A549 (cell line): ENCODE measurements around the gene NUP214. TPM values are rescaled to one million over a fixed set of nuclear protein-coding genes. Genes with fewer than 3 reads are reported as not detected.

Experiments
- ATAC-seq, 2 experiments: fragments of 200-7000 bp in 1 of 2; fragments of >200 bp in 1 of 2; cut with Nextera tagmentation in 1 of 2; cut with Tn5 transposase in 1 of 2; 3 replicates each; pipeline versions ENCODE4 v1.8.0 to v1.9.1; 2018 to 2020; ENCODE audit warnings: mild to moderate bottlenecking in 1 of 2, moderate library complexity in 1 of 2
- CTCF ChIA-PET: fragments of 300-600 bp; sonication (Branson Sonifier 250); formaldehyde crosslinking; extraction: SDS; loops from one replicate; lab custom pipeline; 2021; ENCODE audit warnings: antibody characterized with exemption, inconsistent platforms; lab: Yijun Ruan, JAX
- POLR2A ChIA-PET: fragments of 350-600 bp; formaldehyde crosslinking; extraction: SDS; loops from one replicate; lab custom pipeline; 2021; ENCODE audit warnings: antibody characterized with exemption, inconsistent platforms; lab: Yijun Ruan, JAX
- DNase-seq, 2 experiments: peaks; one replicate each; pipeline versions ENCODE4 v3.0.0 to v3.0.0-alpha.2; 2011 to 2016; ENCODE audit warnings: low read depth in 1 of 2, low spot score in 1 of 2
- FAIRE-seq: peaks from 2 replicates; lab custom pipeline; 2011; peaks lifted over from hg19 to GRCh38; lab: Jason Lieb, UNC
- H3K27ac ChIP-seq, 2 experiments: fragments of >200 bp; sonication (Bioruptor Twin); formaldehyde crosslinking; 3 replicates each; pipeline ENCODE4 v1.5.1; 2016 to 2017
- H3K4me1 ChIP-seq: fragments of >200 bp; sonication (Bioruptor Twin); formaldehyde crosslinking; 3 replicates; pipeline ENCODE4 v1.6.1; 2016
- H3K4me2 ChIP-seq: fragments of >200 bp; sonication (Bioruptor Twin); formaldehyde crosslinking; 3 replicates; pipeline ENCODE4 v1.6.1; 2016
- H3K4me3 ChIP-seq: fragments of >200 bp; sonication (Bioruptor Twin); formaldehyde crosslinking; 3 replicates; pipeline ENCODE4 v1.5.1; 2016
- H3K9me3 ChIP-seq: fragments of >200 bp; sonication (Bioruptor Twin); formaldehyde crosslinking; 3 replicates; pipeline ENCODE4 v1.6.1; 2016
- BHLHE40 ChIP-seq: IDR thresholded peaks from 2 replicates; pipeline ENCODE4 v1.6.1; 2012; ENCODE audit warnings: low read depth, low read length, inconsistent platforms
- CBX2 ChIP-seq: fragments of 200-600 bp; sonication (generic); IDR thresholded peaks from 2 replicates; pipeline ENCODE4 v1.6.1; 2016; ENCODE audit warnings: low read depth, mild to moderate bottlenecking, borderline replicate concordance
- CBX8 ChIP-seq: fragments of 200-600 bp; sonication (generic); IDR thresholded peaks from 2 replicates; pipeline ENCODE4 v1.6.1; 2016
- CHD2 ChIP-seq: fragments of 150-350 bp; IDR thresholded peaks from 2 replicates; pipeline ENCODE4 v1.6.1; 2014; ENCODE audit warnings: low read length; ENCODE audit not compliant: partially characterized antibody
- EHMT2 ChIP-seq: fragments of 200-600 bp; sonication (generic); IDR thresholded peaks from 2 replicates; pipeline ENCODE4 v1.6.1; 2016; ENCODE audit warnings: antibody characterized with exemption, low read depth, mild to moderate bottlenecking, moderate library complexity
- FOXS1 ChIP-seq: fragments of 250-450 bp; sonication (Bioruptor Pico); IDR thresholded peaks from 2 replicates; pipeline ENCODE4 v1.5.0; 2020; ENCODE audit warnings: mild to moderate bottlenecking, moderate library complexity
- HDAC2 ChIP-seq: fragments of 200-600 bp; sonication (generic); IDR thresholded peaks from 2 replicates; pipeline ENCODE4 v1.6.1; 2016
- HEYL ChIP-seq: fragments of 250-450 bp; sonication (Bioruptor Pico); IDR thresholded peaks from 2 replicates; pipeline ENCODE4 v1.8.0; 2021; ENCODE audit warnings: mild to moderate bottlenecking, moderate library complexity
- HMGXB4 ChIP-seq: fragments of 250-450 bp; sonication (Bioruptor Pico); IDR thresholded peaks from 2 replicates; pipeline ENCODE4 v1.5.0; 2021; ENCODE audit warnings: mild to moderate bottlenecking, moderate library complexity, borderline replicate concordance
- HOXA7 ChIP-seq: fragments of 250-450 bp; sonication (Bioruptor Pico); IDR thresholded peaks from 2 replicates; pipeline ENCODE4 v1.5.0; 2020; ENCODE audit warnings: mild to moderate bottlenecking, moderate library complexity
- HOXB13 ChIP-seq: fragments of 250-450 bp; sonication (Bioruptor Pico); IDR thresholded peaks from 2 replicates; pipeline ENCODE4 v1.5.0; 2020; ENCODE audit warnings: low read depth, mild to moderate bottlenecking, moderate library complexity
- HOXB5 ChIP-seq: fragments of 250-450 bp; sonication (Bioruptor Pico); IDR thresholded peaks from 2 replicates; pipeline ENCODE4 v1.5.0; 2020; ENCODE audit warnings: mild to moderate bottlenecking, moderate library complexity
- KDM1A ChIP-seq: fragments of 200-600 bp; sonication (generic); IDR thresholded peaks from 2 replicates; pipeline ENCODE4 v1.6.1; 2016; ENCODE audit warnings: low read depth, mild to moderate bottlenecking
- KDM5A ChIP-seq: fragments of 200-600 bp; sonication (generic); IDR thresholded peaks from 2 replicates; pipeline ENCODE4 v1.6.1; 2016; ENCODE audit warnings: antibody characterized with exemption, mild to moderate bottlenecking
- MAFK ChIP-seq: fragments of 450-650 bp; IDR thresholded peaks from 2 replicates; pipeline ENCODE4 v1.6.1; 2014; ENCODE audit not compliant: partially characterized antibody
- MYC ChIP-seq: IDR thresholded peaks from 2 replicates; pipeline ENCODE4 v1.6.1; 2012; ENCODE audit warnings: mild to moderate bottlenecking, inconsistent platforms, low read length, improper control_type of control experiment, borderline replicate concordance
- NFE2L2 ChIP-seq: fragments of 150-350 bp; conservative IDR thresholded peaks from 2 replicates; pipeline ENCODE4 v1.6.1; 2014; ENCODE audit warnings: low read length
- NPAS2 ChIP-seq: fragments of 250-450 bp; sonication (Bioruptor Pico); IDR thresholded peaks from 2 replicates; pipeline ENCODE4 v1.8.0; 2022; ENCODE audit warnings: mild to moderate bottlenecking, moderate library complexity, borderline replicate concordance
- POLR2A ChIP-seq: IDR thresholded peaks from 2 replicates; pipeline ENCODE4 v1.6.1; 2012; ENCODE audit warnings: mild to moderate bottlenecking, low read length
- RAD21 ChIP-seq, 2 experiments: fragments of >200 bp in 1 of 2; sonication (Bioruptor Twin) in 1 of 2; formaldehyde crosslinking in 1 of 2; IDR thresholded peaks in 1 of 2; conservative IDR thresholded peaks in 1 of 2; 2 replicates in 1 of 2; 3 replicates in 1 of 2; pipeline ENCODE4 v1.6.1; 2012 to 2018; ENCODE audit warnings: inconsistent platforms in 1 of 2
- TFCP2L1 ChIP-seq: fragments of 250-450 bp; sonication (Bioruptor Pico); IDR thresholded peaks from 2 replicates; pipeline ENCODE4 v1.5.0; 2021; ENCODE audit warnings: mild to moderate bottlenecking
- USF2 ChIP-seq: fragments of 450-650 bp; IDR thresholded peaks from 2 replicates; pipeline ENCODE4 v1.6.1; 2014; ENCODE audit warnings: antibody characterized with exemption
- ZC3H11A ChIP-seq: fragments of 450-650 bp; IDR thresholded peaks from 2 replicates; pipeline ENCODE4 v1.6.1; 2014; ENCODE audit warnings: antibody characterized with exemption, mild to moderate bottlenecking
- ZSCAN20 ChIP-seq: fragments of 250-450 bp; sonication (Bioruptor Pico); IDR thresholded peaks from 2 replicates; pipeline ENCODE4 v1.8.0; 2022; ENCODE audit warnings: mild to moderate bottlenecking, moderate library complexity
- WGBS: methylation state at CpG from one replicate; pipeline ENCODE4 v1.1.6; 2017; ENCODE audit errors: missing lambda C conversion rate; 5-methylcytosine and 5-hydroxymethylcytosine counted together
- polyA plus RNA-seq, 4 experiments: library from polyadenylated mRNA; depleted of rRNA in 3 of 4; stranded (reverse); fragments of >200 nt; fragmentation: RNase III in 1 of 4; extraction: RNeasy Plus Mini Kit Qiagen cat#74134 plus additional on column Dnase treatment in 1 of 4; gene quantifications; 2 replicates in 3 of 4; 3 replicates in 1 of 4; pipeline ENCODE4 v1.2.3, GENCODE V29; 2011 to 2017
- TF ChIP-seq, protein P1 (sequence below): IDR thresholded peaks from 2 replicates; pipeline ENCODE4 v1.6.1; 2012
- TF ChIP-seq, protein P2 (sequence below): fragments of 250-450 bp; sonication (Bioruptor Pico); IDR thresholded peaks from 2 replicates; pipeline ENCODE4 v1.5.0; 2020; ENCODE audit warnings: low read depth, mild to moderate bottlenecking, moderate library complexity

Gene NUP214
- polyA plus RNA-seq, 2 of the 4 experiments (the other 2 are of a cell fraction): 14.4 to 18.5 TPM

- ChIA-PET POLR2A (no interaction called here), CTCF (interaction anchor here (0.6 to 4.6 kb wide), 8 partner anchors 10 to 196 kb away, joined by 3 to 21 read pairs (median 4); no protein-coding TSS in a partner anchor)
- H3K27ac ChIP-seq: no peak overlapping the region
- H3K4me2 ChIP-seq: no peak overlapping the region
- no peak for TF ChIP-seq RAD21 (conservative IDR thresholded peaks at IDR 0.05 in 1 of 2, IDR thresholded peaks at IDR 0.05 in 1 of 2)
- no peak for TF ChIP-seq POLR2A
- TF ChIP-seq, protein P1, sequence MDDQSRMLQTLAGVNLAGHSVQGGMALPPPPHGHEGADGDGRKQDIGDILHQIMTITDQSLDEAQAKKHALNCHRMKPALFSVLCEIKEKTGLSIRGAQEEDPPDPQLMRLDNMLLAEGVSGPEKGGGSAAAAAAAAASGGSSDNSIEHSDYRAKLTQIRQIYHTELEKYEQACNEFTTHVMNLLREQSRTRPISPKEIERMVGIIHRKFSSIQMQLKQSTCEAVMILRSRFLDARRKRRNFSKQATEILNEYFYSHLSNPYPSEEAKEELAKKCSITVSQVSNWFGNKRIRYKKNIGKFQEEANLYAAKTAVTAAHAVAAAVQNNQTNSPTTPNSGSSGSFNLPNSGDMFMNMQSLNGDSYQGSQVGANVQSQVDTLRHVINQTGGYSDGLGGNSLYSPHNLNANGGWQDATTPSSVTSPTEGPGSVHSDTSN: no peak
- no peak for TF ChIP-seq KDM5A
- TF ChIP-seq HOXB5 (CRISPR knock-in tag): no peak
- no peak for TF ChIP-seq HEYL (CRISPR knock-in tag)
- no peak for TF ChIP-seq TFCP2L1 (CRISPR knock-in tag)
- no peak for TF ChIP-seq BHLHE40
- no peak for TF ChIP-seq CHD2
- TF ChIP-seq HMGXB4: no peak
- TF ChIP-seq ZC3H11A: no peak
- TF ChIP-seq FOXS1: no peak
- no peak for TF ChIP-seq NFE2L2
- TF ChIP-seq NPAS2 (CRISPR knock-in tag): no peak
- TF ChIP-seq HDAC2: no peak
- no peak for TF ChIP-seq HOXA7 (CRISPR knock-in tag)
- no peak for TF ChIP-seq CBX2
- no peaks in the 10 kb centered on the region for H3K9me3 ChIP-seq
- no peak for FAIRE-seq
- no peak; a peak in 1 of 6 replicates for ATAC-seq
- H3K4me3 ChIP-seq: no peak overlapping the region
- no peaks in the 10 kb centered on the region for H3K4me1 ChIP-seq
- DNase-seq: no peak
- WGBS: 81% methylated on average over 11 of the region's 11 CpGs
Observed at GRCh38 chr9:131197160-131197911, 72.0 kb downstream of the NUP214 start.

GRCh38 chr9:131198041-131198715 lies 72.8 kb downstream of the NUP214 start:
- Histone ChIP-seq H3K9me3 (no peaks in the 10 kb centered on the region), H3K4me3 (no peak overlapping the region), H3K4me2 (no peak overlapping the region), H3K27ac (no peak overlapping the region), H3K4me1 (no peaks in the 10 kb centered on the region)
- 89% methylated on average over 15 of the region's 15 CpGs for WGBS
- ChIA-PET POLR2A (no interaction called here), CTCF (interaction anchor here (0.6 to 4.6 kb wide), 7 partner anchors 9 to 195 kb away, joined by 3 to 21 read pairs (median 4); no protein-coding TSS in a partner anchor)
- TF ChIP-seq KDM1A (no peak), HOXB5 (CRISPR knock-in tag) (no peak), MAFK (no peak), CBX8 (no peak), MYC (no peak), USF2 (no peak), ZSCAN20 (CRISPR knock-in tag) (no peak), HOXB13 (CRISPR knock-in tag) (no peak), EHMT2 (no peak), CBX2 (no peak)
- TF ChIP-seq, protein P2, sequence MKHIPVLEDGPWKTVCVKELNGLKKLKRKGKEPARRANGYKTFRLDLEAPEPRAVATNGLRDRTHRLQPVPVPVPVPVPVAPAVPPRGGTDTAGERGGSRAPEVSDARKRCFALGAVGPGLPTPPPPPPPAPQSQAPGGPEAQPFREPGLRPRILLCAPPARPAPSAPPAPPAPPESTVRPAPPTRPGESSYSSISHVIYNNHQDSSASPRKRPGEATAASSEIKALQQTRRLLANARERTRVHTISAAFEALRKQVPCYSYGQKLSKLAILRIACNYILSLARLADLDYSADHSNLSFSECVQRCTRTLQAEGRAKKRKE (CRISPR knock-in tag): no peak
- TF ChIP-seq, protein P1: no peak
- no peak for DNase-seq
- FAIRE-seq: no peak
- ATAC-seq: no peak; a peak in 1 of 6 replicates
